IPS DF 4.7 (cell line): ENCODE results near the gene OSBPL8.
A peak's percentile ranks its signal among the peaks of the same experiment; 100 is the strongest.

ENCODE experiments used
- DNase-seq: peaks from one replicate; pipeline ENCODE4 v3.0.0-alpha.2; 2013; ENCODE audit warnings: low spot score; ENCODE audit errors: extremely low read depth

Gene OSBPL8, protein sequence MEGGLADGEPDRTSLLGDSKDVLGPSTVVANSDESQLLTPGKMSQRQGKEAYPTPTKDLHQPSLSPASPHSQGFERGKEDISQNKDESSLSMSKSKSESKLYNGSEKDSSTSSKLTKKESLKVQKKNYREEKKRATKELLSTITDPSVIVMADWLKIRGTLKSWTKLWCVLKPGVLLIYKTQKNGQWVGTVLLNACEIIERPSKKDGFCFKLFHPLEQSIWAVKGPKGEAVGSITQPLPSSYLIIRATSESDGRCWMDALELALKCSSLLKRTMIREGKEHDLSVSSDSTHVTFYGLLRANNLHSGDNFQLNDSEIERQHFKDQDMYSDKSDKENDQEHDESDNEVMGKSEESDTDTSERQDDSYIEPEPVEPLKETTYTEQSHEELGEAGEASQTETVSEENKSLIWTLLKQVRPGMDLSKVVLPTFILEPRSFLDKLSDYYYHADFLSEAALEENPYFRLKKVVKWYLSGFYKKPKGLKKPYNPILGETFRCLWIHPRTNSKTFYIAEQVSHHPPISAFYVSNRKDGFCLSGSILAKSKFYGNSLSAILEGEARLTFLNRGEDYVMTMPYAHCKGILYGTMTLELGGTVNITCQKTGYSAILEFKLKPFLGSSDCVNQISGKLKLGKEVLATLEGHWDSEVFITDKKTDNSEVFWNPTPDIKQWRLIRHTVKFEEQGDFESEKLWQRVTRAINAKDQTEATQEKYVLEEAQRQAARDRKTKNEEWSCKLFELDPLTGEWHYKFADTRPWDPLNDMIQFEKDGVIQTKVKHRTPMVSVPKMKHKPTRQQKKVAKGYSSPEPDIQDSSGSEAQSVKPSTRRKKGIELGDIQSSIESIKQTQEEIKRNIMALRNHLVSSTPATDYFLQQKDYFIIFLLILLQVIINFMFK

DNA sequence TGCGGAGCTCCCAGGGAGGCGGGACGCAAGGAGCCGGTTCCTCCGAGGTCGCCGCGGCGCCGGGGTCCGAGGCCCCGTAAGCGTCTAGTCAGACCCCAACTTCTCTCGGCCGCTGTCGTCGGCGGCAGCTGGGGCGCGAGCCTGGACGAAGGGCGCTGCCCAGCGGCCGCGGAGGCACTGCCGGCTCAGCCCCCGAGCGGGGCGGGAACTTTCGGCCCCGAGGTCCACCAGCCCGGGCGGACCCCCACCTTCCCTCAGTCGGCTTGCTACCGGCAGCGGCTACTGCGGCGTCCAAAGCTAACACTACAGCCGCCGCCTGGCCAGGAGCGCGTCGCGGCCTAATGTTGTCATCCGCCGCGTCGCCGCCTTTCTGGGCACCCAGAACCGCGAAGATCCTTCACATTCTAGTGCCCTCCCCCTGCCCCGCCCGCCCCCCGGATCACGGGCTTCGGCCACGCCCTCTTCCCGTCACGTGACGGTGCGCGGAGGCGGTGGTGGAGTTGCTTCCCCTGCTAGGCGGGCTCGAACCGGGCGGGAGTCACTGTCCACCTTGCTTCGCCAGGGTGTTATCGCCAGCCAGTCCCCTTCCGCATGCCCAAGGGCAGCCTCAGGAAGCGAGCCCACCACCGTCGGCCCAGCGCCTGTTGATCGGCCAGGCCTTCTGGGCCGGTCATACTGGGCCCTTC lies at the start of gene OSBPL8:
Gene OSBPL8 (minus strand): TSS at position 372 of the 686 bp plus-strand sequence. CDS start 72,220 bp downstream, outside the sequence.
- peak; percentile 58 for DNase-seq

DNA sequence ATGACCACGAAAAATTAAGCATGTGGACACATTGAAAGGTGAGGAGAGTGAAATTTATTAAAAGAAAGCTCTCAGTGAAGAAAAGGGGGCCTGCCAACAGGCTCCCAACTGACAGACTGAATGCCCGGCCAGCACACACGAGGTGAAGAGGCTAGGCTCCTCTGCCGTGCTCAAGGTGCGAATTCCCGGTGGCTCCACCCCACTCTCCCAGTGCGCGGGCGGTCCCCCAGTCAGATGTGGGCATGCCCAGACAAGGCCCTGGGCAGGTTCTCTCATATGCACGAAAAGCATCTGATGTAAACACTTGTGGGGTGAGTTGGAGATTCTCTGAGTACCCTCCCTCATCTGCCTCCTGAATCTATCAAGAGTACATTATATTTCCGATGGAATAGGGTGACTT lies 48.5 kb upstream of the OSBPL8 start:
- no peak for DNase-seq

DNA sequence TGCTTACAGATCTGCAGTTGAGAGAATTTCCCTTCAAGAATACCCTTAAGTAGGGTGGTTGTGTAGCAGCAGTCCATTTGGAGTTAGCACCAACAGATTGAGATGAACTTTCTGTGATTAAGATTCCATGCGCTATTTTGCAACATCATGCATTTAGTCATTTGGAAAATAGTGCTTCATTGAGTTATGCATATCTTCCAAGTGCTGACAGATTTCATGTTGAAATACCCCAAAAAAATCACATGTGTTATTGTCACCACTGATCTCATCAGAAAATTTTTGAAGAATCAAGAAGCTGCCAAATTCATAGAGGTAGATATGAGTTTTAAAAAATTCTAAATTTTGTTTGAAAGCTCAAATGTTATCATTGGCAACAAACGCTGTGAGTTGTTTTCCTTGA lies 35.5 kb upstream of the OSBPL8 start:
- no peak for DNase-seq

DNA sequence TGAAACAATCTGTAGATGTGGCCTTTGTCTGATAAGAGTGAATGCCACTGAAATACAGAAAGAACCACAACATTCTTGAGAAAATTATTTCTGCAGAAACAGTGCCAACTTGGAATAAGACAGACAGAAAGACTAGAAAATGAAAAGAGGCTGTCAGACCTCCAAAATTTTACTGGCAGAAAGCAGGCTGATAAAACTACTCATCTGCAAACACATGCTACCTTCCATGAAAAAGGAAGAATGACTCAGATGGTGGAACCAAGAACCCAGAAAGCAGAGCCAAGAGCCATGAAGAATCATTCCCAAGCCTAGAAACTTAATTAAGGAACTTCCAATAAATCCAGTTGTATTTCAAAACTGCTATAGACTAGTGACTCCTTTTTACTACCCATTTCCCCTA lies 31.9 kb upstream of the OSBPL8 start:
- DNase-seq, result no peak

DNA sequence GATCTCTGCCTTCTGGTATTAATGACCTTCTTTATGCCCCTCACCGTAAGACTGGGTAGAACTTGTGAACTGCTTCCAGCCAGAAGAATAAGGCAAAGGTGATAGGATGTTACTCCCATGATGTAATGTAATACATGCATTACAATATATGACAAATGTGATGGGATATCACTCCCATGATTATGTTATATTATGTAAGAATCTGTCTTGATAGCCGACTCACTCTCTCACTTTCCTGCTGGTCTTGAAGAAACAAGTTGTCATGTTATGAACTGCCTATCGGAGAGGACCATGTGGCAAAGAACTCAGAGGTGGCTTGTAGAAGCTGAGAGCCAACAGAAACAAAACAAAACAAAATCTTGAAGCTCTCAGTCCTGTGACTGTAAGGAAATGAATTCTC lies 30.6 kb upstream of the OSBPL8 start:
- no peak for DNase-seq

DNA sequence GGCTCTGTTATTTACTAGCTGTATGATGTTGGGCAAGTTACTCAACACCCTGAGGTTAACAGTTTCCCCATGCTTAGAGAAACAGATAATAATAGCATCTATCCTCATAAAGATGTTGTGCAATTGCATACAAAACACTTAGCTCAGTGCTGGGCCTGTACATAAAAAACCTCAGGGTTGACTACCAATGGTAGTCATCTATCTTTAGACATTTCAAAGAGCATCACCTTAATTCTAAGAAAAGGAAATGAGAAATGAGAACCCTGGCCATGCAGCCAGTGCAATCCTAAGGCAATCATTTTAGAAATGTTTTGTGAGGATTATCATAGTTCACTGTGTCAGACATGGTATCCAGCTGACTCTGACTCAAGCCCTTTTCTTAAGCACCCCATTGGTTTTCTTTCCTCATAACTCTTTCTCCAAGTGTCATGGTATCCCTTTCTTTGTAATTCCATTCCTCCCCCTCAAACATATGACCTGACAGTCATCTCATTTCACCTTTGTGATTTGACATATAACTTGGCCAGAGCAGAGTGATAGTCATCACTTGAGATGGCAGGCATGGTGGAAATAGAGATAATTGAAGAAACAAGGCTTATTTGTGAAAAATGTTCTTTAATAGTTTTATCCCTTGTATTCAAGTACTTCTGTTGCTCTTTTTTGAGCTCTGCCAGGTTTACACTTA lies 29.5 kb upstream of the OSBPL8 start:
- no peak for DNase-seq

DNA sequence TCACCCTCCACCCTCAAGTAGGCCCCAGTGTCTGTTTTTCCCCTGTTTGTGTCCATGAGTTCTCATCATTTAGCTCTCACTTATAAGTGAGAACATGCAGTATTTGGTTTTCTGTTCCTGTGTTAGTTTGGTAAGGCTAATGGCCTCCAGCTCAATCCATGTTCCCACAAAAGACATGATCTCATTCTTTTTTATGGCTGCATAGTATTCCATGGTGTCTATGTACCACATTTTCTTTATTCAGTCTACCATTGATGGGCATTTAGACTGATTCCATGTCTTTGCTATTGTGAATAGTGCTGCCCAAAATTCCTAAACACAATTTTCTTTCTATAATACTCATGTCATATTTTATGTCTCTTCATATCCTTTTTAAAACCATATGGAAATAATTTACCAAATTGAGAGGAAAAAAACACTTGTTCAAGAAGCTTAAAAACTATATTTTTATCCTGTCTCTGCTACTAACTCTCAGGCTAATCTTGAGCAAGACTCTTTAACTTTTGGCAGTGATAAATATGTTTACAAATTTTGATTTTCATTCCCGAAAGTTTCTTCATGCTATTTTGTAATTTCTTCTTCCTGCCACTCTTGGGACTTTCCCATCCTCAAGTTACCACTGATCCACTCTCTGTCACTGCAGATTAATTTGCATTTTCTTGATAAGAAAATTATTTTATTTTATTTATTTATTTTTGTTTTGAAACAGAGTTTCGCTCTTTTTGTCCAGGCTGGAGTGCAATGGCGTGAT lies 28.0 kb upstream of the OSBPL8 start:
- DNase-seq, result no peak

DNA sequence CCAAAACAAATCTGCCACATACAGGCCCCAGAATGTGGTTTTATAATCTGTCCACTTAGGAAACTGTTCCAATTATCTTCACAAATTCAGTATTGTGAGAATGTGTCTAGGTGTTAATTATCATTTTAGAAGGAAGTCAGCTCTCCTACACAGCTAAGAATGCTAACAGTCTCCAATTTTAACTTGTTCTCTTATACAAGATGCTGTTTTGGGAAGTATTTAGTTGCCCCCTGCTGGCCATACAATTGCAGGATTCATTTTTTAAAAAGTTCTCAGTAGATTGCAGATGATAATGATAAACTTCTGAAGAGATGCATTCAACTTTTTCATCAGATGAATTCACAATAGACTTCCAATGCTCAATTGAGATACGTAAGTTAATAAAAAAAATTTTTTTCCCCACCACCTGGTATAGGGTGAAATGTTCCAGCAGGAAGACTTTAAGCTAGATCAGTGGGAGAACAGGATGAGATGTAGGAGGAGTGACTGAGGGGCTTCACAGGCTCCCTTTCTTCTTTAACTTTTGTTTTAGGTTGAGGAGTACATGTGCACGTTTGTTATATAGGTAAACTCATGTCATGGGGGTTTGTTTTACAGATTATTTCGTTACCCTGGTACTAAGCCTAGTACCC lies 27.3 kb upstream of the OSBPL8 start:
- DNase-seq, result no peak

DNA sequence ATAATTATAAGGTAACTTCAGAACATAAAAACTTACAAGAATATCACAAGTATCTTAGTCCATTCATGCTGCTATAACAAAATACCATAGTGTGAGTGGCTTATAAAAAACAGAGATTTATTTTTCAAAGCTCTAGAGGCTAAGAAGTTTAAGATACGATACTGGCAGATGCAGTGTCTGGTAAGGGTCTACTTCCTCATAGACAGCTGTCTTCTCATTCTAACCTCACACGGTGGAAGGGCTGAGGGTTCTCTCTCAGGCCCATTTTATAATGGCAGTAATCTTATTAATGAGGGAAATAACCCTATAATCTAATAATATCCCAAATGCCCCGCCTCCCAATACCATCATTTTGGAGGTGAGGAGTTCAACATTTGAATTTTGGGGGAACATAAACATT lies 23.7 kb upstream of the OSBPL8 start:
- no peak for DNase-seq

DNA sequence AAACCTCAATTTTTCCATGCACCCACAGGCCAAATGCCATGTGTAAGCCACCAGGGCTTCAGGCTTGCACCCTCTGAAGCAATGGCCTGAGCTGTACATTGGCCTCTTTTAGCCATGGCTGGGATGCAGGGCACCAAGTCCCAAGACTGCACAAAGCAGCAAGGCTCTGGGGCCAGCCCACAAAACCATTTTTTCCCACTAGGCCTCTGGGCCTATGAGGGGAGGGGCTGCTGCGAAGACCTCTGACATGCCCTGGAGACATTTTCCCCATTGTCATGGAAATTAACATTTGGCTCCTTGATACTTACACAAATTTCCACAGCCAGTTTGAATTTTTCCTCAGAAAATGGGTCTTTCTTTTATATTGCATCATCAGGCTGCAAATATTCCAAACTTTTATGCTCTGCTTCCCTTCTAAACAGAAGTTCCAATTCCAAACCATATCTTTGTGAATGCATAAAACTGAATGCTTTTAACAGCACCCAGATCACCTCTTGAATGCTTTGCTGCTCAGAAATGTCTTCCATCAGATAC lies 14.3 kb upstream of the OSBPL8 start:
- no peak for DNase-seq

DNA sequence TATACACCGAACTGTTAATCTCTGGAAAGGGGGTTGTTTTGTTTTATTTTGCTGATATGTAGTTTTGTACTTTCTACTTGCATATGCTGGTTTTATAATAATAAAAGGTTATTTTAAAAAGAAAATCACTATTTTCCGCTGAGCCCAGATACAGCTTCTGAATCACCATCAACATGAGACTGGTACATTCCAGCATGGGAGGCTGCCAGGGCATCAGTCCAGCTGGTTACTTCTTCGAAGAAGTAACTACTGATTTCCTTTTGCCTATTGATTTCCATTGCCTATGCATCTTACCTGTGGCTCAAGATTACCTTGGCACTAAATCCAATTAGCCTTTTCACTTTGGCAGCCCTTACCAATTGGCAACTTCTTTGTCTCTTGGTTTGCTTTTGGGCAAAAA lies 11.7 kb upstream of the OSBPL8 start:
- no peak for DNase-seq

DNA sequence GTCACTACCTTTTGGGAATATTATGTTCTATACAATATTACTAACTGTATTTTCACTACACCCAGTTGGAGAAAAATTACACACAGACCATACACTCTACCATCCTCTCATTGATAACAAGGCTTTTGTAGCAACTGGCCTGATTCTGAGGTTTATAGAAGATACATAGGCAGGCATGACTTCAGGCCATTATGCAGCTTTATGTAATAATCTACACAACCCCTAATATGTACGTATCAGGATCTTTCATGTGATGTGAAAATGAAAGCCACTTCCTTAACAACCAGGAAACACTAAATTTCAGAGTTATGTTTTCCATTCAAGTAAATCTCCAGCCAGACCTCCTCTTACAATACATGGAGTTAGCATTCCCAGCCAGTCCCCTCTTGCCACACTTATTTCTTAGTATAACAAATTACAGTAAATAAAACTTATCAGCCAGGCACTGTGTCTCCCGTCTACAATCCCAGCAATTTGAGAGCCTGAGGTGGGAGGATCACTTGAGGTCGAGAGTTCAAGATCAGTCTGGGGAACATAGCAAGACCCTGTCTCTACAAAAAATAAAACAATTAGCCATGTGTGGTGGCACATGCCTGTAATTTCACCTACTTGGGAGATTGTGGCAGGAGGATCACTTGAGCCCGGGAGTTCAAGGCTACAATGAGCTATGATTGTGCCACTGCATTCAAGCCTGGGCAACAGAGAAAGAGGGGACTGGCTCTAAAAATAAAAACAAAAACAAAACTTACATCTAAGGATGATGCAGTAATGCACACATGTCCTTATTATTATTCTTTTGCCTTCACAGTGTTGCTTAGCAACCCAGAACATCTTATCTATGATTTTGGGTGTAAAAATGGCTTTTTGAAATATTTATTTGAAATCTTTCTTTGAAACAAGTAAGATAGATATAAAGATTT lies 10.4 kb upstream of the OSBPL8 start:
- DNase-seq, result no peak

DNA sequence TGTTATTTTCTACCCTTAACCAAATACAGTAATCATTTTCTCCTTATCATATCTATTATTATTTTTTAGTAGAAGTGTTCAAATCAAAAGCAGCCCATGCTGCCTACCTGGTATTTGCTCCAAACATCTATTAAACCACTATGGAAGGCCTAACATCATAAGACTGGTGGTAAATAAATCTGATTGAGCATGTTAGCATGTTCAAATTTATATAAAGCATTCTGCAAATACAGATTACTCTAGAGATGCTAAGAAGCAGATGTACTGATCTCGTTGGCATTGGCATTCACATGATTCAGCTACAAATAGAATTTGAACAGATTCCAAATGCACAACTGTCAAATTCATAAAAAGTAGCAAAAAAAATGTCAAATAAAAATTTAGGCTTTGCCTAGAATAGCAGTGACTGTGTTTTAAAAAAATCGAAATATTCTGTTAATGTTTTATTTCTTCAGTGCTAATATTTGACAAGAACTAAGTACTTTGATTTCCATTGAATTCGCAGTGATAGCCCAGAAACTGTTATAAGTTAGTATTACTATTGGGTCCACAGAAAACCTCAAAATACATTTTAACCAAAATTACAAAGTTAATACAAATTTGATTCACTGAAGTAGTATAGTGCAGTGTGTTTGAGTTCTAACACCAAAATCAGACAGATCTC lies 9.4 kb upstream of the OSBPL8 start:
- no peak for DNase-seq

DNA sequence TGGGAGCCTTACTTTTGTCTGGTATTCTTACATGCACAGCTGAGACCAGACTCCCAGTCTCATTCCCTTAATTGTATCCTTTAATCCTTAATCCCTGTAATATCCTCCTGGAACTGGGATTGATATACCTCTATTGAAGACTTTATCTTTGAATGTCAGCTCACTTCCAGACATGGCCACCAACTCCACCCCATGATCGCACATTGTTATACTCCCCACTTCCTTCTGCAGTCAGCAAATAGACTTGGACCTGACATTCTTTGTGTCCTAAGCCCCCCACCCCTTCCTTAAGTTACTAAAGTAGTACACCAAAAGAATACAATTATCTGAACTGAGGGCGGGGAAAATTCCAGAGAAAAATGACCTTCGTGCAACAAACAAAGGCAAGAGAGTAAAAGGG lies 8.6 kb upstream of the OSBPL8 start:
- DNase-seq, result no peak

DNA sequence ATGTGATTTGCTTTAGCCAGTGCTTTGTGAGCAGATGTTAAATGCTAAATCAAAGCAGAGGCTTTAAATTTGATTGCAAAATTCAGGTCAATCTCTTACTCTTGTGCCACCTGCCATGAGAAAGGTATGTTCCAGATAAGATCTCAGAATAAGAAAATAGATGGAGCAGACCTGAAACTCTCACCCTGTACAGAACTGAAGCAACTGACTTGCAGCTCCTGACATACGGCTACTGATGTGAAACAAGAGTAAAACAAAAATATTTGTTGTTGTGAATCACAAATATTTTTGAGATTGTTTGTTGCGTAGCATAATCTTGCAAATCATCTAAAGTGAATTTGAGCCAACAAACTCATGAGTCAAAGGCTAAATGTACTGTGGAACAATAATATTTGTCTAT lies 3.5 kb upstream of the OSBPL8 start:
- DNase-seq, result no peak

DNA sequence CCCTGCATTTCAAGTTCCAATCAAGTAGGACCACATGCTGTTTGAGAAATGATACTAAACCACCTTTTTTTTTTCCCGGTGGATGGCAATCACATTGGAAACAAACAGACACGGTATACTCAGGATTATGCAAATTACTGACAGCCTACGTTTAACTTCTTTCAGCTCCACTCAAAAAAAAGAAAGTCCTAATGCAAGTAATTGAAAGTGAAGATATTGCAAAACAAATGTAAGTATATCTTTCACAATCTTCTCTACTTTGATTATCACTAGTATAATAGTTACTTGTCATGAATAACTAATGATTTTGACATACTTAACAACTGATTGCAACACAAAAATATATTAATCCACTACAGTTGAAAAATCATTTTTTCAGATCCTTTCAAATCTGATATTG lies 2.6 kb upstream of the OSBPL8 start:
- no peak for DNase-seq

DNA sequence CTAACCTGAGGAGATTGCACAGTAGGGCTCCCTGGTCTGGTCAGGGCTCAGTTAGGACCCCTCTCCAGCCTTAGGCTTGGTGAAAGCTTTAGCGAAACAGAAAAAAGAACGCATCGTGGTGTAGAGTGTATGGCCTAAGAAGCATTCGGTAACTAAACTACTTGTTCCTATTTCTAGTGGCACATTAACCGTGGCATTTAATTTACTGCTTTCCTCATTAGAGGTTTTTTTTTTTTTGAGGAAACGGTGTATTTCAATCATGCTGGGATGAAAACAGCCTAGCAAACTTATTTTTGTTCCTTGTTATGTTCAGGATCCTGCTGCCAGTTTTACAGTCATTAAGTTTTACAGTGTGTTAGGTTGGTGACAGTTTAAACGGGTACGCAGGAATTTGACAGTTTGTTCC lies 518 bp upstream of the OSBPL8 start:
- DNase-seq, result no peak

DNA sequence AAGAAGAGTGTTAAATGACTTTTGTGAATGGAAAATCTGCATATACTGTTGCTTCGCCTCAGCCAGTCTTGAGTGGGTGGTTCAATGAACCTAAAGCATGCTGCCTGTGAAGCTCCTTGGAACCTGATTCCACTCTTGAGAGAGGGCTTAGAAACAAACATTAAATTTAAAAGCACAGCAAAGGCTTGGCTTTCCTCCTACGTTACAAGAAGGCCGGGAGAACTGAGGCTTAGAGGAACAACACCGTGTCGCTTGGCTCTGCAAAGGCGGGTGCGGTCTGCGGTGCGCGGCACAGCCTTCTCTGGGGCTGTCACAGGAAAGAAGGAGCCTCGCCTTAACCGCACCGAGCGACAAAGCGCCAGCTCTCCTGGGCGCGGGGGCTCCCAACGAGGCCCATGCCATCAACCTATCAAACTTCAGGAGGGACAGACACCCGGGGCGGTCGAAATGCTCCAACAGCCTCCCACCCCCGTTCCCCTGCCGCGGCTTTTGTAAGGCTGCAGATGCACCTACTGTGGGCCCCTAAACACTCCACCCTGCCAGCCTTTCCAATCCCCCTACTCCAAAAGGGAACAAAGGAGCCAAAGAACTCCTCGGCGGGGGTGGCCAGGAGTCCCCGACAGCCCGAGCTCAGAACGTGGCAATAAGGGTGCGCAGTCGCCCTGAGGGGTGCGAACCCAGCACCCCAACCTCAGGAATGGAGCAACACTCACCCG lies 729 bp downstream of the OSBPL8 start:
- no peak for DNase-seq
